OCI-LY7 (cell line): Measurements from ENCODE around the gene FBXO33.

Experiments
- CTCF ChIP-seq: fragments of 200-600 bp; sonication (generic); conservative IDR thresholded peaks from 2 replicates; pipeline ENCODE4 v1.5.1; 2014; ENCODE audit warnings: mild to moderate bottlenecking, antibody characterized with exemption, low read length, moderate library complexity, mixed read lengths
- EZH2phosphoT487 ChIP-seq: fragments of 200-600 bp; sonication (generic); IDR thresholded peaks from 2 replicates; pipeline ENCODE4 v1.6.1; 2018; ENCODE audit warnings: low read depth, borderline replicate concordance, mild to moderate bottlenecking, mixed run types, antibody characterized with exemption, low read length, moderate library complexity, mixed read lengths

DNA sequence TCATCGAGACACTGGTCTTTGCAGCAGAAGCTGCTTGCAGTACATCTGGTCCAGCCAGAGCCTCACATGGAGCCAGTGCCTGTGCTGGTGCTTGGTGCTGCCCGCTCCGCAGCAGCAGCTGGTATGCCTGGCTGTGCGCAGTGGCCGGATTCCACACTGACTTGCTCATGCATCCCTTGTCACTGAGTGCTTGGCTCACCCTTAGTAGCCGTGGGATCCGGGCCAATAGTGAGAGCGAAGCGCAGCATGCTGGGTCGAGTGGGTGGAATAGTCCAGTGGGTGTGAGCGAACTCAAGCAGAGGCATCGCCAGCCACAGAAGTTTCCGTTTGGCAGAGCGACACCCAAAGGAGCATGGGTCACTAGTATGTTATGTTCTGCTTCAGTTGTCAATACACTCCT lies 10.1 kb upstream of the FBXO33 start:
- TF ChIP-seq CTCF (no peak), EZH2phosphoT487 (no peak)
